Hepatocyte (in vitro differentiated cells): ENCODE data around the gene DPYD.

ENCODE experiments used
- CTCF ChIP-seq: fragments of 200-600 bp; sonication (generic); IDR thresholded peaks from 2 replicates; pipeline ENCODE4 v1.5.1; 2016; ENCODE audit warnings: antibody characterized with exemption, mild to moderate bottlenecking; ENCODE audit not compliant: poor library complexity
- EZH2 ChIP-seq: fragments of 200-600 bp; sonication (generic); IDR thresholded peaks from 2 replicates; pipeline ENCODE4 v1.6.1; 2016; ENCODE audit warnings: antibody characterized with exemption, mild to moderate bottlenecking, borderline replicate concordance

DNA sequence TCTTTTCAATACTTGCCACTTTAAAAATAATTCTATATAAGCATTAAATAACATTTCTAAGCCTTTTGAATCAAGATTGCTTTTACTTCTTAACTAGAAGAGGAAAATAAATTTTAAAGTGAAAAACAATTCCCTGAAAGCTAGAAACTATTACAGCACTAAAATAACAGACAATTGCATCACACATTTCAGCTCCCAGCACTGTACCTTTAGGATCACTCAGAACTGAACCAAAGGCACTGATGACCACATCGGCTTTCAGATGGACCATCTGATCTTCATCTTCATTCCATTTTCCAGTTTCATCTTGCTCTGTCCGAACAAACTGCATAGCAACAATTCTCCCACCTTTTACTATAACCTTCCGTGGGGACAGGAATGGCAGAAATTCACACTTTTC, 347.3 kb downstream of the DPYD start:
- TF ChIP-seq EZH2 (no peak), CTCF (no peak)
